Endodermal cell (in vitro differentiated cells): ENCODE results near the gene ZNF776. TPM values are rescaled to one million over a fixed set of nuclear protein-coding genes. Genes with fewer than 3 reads are reported as not detected.

Source experiments
- DNase-seq: peaks from one replicate; pipeline ENCODE4 v3.0.0-alpha.2; 2017
- H3K27ac ChIP-seq: 2 replicates; pipeline ENCODE4 v1.5.1; 2013; ENCODE audit warnings: mild to moderate bottlenecking, low read depth, low read length, moderate library complexity
- H3K27me3 ChIP-seq: 2 replicates; pipeline ENCODE4 v1.6.1; 2013; ENCODE audit warnings: mild to moderate bottlenecking, low read length, moderate library complexity; ENCODE audit not compliant: insufficient read depth, control insufficient read depth, poor library complexity, severe bottlenecking
- H3K36me3 ChIP-seq: 2 replicates; pipeline ENCODE4 v1.7.0; 2013; ENCODE audit warnings: mild to moderate bottlenecking, low read length, moderate library complexity; ENCODE audit not compliant: control insufficient read depth, insufficient read depth
- H3K4me1 ChIP-seq: one replicate; pipeline ENCODE4 v1.7.0; 2013; ENCODE audit warnings: low read length; ENCODE audit not compliant: control insufficient read depth, insufficient read depth
- H3K4me3 ChIP-seq: 2 replicates; pipeline ENCODE4 v1.5.1; 2013; ENCODE audit warnings: mild to moderate bottlenecking, low read length, moderate library complexity
- H3K9ac ChIP-seq: 2 replicates; pipeline ENCODE4 v1.6.1; 2013; ENCODE audit warnings: mild to moderate bottlenecking, low read length, moderate library complexity; ENCODE audit not compliant: poor library complexity, severe bottlenecking; ENCODE audit errors: extremely low read depth
- H3K9me3 ChIP-seq: 2 replicates; pipeline ENCODE4 v1.6.1; 2013; ENCODE audit warnings: mild to moderate bottlenecking, low read length, moderate library complexity; ENCODE audit not compliant: control insufficient read depth
- H3K27ac Mint-ChIP-seq: 2 replicates; pipeline ENCODE4 v1.8.0; 2020; ENCODE audit warnings: mixed read lengths
- H3K27me3 Mint-ChIP-seq: 2 replicates; pipeline ENCODE4 v1.8.0; 2021; ENCODE audit warnings: mild to moderate bottlenecking, mixed read lengths; ENCODE audit not compliant: insufficient read depth
- H3K36me3 Mint-ChIP-seq: 2 replicates; pipeline ENCODE4 v1.8.0; 2020; ENCODE audit warnings: low read depth, mixed read lengths
- H3K4me1 Mint-ChIP-seq: 2 replicates; pipeline ENCODE4 v1.8.0; 2020; ENCODE audit warnings: mixed read lengths
- H3K4me3 Mint-ChIP-seq: 2 replicates; pipeline ENCODE4 v1.8.0; 2020; ENCODE audit warnings: mild to moderate bottlenecking, moderate library complexity, mixed read lengths
- H3K9me3 Mint-ChIP-seq: 2 replicates; pipeline ENCODE4 v1.8.0; 2020; ENCODE audit warnings: mild to moderate bottlenecking, mixed read lengths
- WGBS, 2 experiments: methylation state at CpG; one replicate each; pipeline versions ENCODE4 v1.1.5 to v1.1.7; 2013; ENCODE audit warnings: missing lambda C conversion rate in 2 of 2, mixed read lengths in 1 of 2; ENCODE audit not compliant: insufficient coverage in 1 of 2, insufficient read length in 1 of 2; 5-methylcytosine and 5-hydroxymethylcytosine counted together
- total RNA-seq, 2 donors: library from RNA; stranded (reverse); fragmentation: NEBNext Ultra II Directional in 1 of 2; extraction: Animal tissue kit (Norgen Biotek cat#: 25700) in 1 of 2; gene quantifications; 2 replicates in 1 of 2; 3 replicates in 1 of 2; pipeline ENCODE4 v1.2.1, GENCODE V29; 2021
- TF ChIP-seq, protein P1 (sequence below): fragments of 200-600 bp; sonication (generic); conservative IDR thresholded peaks from 2 replicates; pipeline ENCODE4 v1.5.0; 2021; ENCODE audit warnings: antibody characterized with exemption, mild to moderate bottlenecking

Gene ZNF776
- total RNA-seq, 2 donors from 2014 or later: 16.2 to 21.4 TPM

- Mint-ChIP-seq H3K36me3 (peaks cover 81% of the 10 kb centered on the region), H3K4me1 (no peaks in the 10 kb centered on the region), H3K27ac (no peak overlapping the region), H3K4me3 (no peak overlapping the region), H3K27me3 (no peaks in the 10 kb centered on the region), H3K9me3 (peaks cover 64% of the 10 kb centered on the region)
- Histone ChIP-seq H3K4me1 (no peaks in the 10 kb centered on the region), H3K4me3 (no peak overlapping the region), H3K27ac (no peak overlapping the region), H3K36me3 (peaks cover 75% of the 10 kb centered on the region), H3K9me3 (peaks cover 14% of the 10 kb centered on the region), H3K9ac (no peak overlapping the region), H3K27me3 (no peaks in the 10 kb centered on the region)
- DNase-seq: no peak
- TF ChIP-seq, protein P1, sequence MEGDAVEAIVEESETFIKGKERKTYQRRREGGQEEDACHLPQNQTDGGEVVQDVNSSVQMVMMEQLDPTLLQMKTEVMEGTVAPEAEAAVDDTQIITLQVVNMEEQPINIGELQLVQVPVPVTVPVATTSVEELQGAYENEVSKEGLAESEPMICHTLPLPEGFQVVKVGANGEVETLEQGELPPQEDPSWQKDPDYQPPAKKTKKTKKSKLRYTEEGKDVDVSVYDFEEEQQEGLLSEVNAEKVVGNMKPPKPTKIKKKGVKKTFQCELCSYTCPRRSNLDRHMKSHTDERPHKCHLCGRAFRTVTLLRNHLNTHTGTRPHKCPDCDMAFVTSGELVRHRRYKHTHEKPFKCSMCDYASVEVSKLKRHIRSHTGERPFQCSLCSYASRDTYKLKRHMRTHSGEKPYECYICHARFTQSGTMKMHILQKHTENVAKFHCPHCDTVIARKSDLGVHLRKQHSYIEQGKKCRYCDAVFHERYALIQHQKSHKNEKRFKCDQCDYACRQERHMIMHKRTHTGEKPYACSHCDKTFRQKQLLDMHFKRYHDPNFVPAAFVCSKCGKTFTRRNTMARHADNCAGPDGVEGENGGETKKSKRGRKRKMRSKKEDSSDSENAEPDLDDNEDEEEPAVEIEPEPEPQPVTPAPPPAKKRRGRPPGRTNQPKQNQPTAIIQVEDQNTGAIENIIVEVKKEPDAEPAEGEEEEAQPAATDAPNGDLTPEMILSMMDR: no peak
- 96 to 98% methylated on average over 5 to 10 of the region's 10 CpGs for WGBS, 2 experiments
Measured at GRCh38 chr19:57779220-57779845, 32.7 kb downstream of the ZNF776 start.

- Mint-ChIP-seq H3K27me3 (no peaks in the 10 kb centered on the region), H3K36me3 (peaks cover 64% of the 10 kb centered on the region), H3K9me3 (peaks cover 15% of the 10 kb centered on the region), H3K4me3 (no peak overlapping the region), H3K27ac (no peak overlapping the region), H3K4me1 (no peaks in the 10 kb centered on the region)
- no peak overlapping the region for H3K4me3 ChIP-seq
- H3K9me3 ChIP-seq: no peaks in the 10 kb centered on the region
- H3K4me1 ChIP-seq: no peaks in the 10 kb centered on the region
- WGBS, 2 experiments: 96 to 98% methylated on average over 33 to 38 of the region's 38 CpGs
- H3K36me3 ChIP-seq: peaks cover 43% of the 10 kb centered on the region
- TF ChIP-seq, protein P1: no peak
- H3K27ac ChIP-seq: no peak overlapping the region
- no peaks in the 10 kb centered on the region for H3K27me3 ChIP-seq
- H3K9ac ChIP-seq: no peak overlapping the region
- no peak for DNase-seq
Measured at GRCh38 chr19:57786286-57786685, 39.7 kb downstream of the ZNF776 start.

GRCh38 chr19:57786906-57787305, 40.3 kb downstream of the ZNF776 start:
- Mint-ChIP-seq H3K27ac (no peak overlapping the region), H3K36me3 (peaks cover 62% of the 10 kb centered on the region), H3K4me1 (no peaks in the 10 kb centered on the region), H3K27me3 (no peaks in the 10 kb centered on the region), H3K4me3 (no peak overlapping the region), H3K9me3 (peaks cover 8% of the 10 kb centered on the region)
- Histone ChIP-seq H3K36me3 (peaks cover 43% of the 10 kb centered on the region), H3K9me3 (no peaks in the 10 kb centered on the region), H3K4me1 (no peaks in the 10 kb centered on the region), H3K9ac (no peak overlapping the region), H3K27me3 (no peaks in the 10 kb centered on the region), H3K27ac (no peak overlapping the region), H3K4me3 (no peak overlapping the region)
- TF ChIP-seq, protein P1: no peak
- WGBS, 2 experiments: 93 to 96% methylated on average over 5 of the region's 5 CpGs
- DNase-seq: peak; percentile 57
